ENCODE measurements around the gene LIPJ. TPM values are rescaled to one million over a fixed set of nuclear protein-coding genes. Genes with fewer than 3 reads are reported as not detected.

Gene LIPJ
- total RNA-seq, 1 donor from 2014 or later = 0.12 TPM

DNA sequence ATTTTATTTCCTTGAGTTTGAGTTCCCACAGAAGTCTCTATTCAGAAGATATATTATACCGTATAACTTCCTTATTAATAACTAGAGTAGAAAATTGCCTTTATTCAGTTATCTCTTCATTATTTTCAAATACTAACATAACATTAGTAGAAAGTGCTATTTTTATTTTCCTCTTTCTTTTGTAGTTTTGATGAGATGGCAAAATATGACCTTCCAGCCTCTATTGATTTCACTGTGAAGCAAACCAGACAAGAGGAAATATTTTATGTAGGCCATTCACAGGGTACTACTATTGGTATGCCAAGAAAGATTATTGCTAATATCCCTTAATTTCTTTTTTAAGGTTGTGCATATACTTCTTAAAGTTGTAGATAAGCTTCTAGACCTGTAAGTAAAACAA lies 7.9 kb downstream of the LIPJ start:
- TF ChIP-seq, protein P1, sequence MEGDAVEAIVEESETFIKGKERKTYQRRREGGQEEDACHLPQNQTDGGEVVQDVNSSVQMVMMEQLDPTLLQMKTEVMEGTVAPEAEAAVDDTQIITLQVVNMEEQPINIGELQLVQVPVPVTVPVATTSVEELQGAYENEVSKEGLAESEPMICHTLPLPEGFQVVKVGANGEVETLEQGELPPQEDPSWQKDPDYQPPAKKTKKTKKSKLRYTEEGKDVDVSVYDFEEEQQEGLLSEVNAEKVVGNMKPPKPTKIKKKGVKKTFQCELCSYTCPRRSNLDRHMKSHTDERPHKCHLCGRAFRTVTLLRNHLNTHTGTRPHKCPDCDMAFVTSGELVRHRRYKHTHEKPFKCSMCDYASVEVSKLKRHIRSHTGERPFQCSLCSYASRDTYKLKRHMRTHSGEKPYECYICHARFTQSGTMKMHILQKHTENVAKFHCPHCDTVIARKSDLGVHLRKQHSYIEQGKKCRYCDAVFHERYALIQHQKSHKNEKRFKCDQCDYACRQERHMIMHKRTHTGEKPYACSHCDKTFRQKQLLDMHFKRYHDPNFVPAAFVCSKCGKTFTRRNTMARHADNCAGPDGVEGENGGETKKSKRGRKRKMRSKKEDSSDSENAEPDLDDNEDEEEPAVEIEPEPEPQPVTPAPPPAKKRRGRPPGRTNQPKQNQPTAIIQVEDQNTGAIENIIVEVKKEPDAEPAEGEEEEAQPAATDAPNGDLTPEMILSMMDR (conservative IDR thresholded peaks at IDR 0.05) = no peak
- Mint-ChIP-seq H3K27me3 (no peaks in the 10 kb centered on the region), H3K36me3 (no peaks in the 10 kb centered on the region), H3K27ac (no peak overlapping the region), H3K9me3 (no peaks in the 10 kb centered on the region), H3K4me1 (ENCODE audit: unreplicated experiment) (no peaks in the 10 kb centered on the region), H3K4me3 (no peak overlapping the region)
- DNase-seq (ENCODE audit: extremely low spot score, unreplicated experiment) = no peak

DNA sequence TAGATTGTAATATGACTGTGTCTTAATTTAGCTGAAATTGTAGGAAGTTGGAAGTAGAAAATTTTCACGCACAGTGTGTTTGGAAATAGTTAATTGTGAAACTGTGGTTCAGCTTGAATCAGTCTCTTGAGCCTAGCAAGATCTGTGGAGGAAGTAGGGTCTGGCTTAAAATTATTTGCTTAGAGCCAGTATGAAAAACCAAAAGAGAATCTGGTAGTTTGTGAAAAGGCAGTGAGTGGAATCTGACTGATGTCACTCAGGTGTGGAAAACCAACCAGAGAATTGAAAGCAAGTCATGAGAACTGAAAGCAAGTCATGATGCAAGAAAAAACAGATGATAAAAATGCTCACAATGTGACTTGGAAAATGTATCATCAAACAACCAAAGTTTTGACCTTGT lies 11.5 kb downstream of the LIPJ start:
- H3K27ac Mint-ChIP-seq = no peak overlapping the region
- TF ChIP-seq, protein P1 (conservative IDR thresholded peaks at IDR 0.05) = no peak
- no peaks in the 10 kb centered on the region for H3K36me3 Mint-ChIP-seq
- H3K4me3 Mint-ChIP-seq = no peak overlapping the region
- H3K4me1 Mint-ChIP-seq (ENCODE audit: unreplicated experiment) = no peaks in the 10 kb centered on the region
- H3K9me3 Mint-ChIP-seq = no peaks in the 10 kb centered on the region
- H3K27me3 Mint-ChIP-seq = no peaks in the 10 kb centered on the region
- no peak for DNase-seq (ENCODE audit: extremely low spot score, unreplicated experiment)

DNA sequence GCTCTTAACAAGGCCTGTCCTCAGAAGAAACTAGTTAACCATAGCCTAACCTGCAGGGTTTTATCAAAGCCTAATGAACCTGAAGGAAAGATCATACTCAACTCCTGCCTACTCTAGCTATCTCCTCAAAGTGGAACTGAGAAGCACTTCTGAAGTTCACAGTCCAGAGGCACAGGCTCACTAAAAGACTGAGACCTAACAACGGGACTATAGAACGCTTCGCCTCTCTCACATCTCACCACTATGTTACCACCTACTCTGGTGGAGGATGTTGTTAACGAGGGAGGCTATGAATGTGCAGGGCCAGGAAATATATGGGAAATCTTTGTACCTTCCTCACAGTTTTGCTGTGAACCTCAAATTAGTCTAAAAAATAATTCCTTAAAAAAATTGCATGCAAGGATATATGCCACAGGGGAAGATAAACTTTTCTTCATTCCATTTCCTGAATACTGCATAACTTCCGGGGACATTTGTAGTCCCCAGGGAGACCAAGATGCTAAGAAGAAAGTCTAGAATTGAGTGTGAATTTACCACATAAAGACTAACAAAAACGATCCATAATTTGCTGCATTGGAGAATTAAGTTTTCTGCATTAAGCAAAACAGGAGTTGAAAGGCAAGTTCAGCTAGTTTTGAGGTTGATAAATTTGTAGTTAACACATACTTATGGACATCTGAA lies 21.6 kb downstream of the LIPJ start:
- H3K4me1 Mint-ChIP-seq (ENCODE audit: unreplicated experiment) = no peaks in the 10 kb centered on the region
- H3K36me3 Mint-ChIP-seq = no peaks in the 10 kb centered on the region
- H3K27ac Mint-ChIP-seq = no peak overlapping the region
- TF ChIP-seq, protein P1 (conservative IDR thresholded peaks at IDR 0.05) = no peak
- H3K4me3 Mint-ChIP-seq = no peak overlapping the region
- H3K9me3 Mint-ChIP-seq = no peaks in the 10 kb centered on the region
- no peak for DNase-seq (ENCODE audit: extremely low spot score, unreplicated experiment)
- H3K27me3 Mint-ChIP-seq = no peaks in the 10 kb centered on the region

DNA sequence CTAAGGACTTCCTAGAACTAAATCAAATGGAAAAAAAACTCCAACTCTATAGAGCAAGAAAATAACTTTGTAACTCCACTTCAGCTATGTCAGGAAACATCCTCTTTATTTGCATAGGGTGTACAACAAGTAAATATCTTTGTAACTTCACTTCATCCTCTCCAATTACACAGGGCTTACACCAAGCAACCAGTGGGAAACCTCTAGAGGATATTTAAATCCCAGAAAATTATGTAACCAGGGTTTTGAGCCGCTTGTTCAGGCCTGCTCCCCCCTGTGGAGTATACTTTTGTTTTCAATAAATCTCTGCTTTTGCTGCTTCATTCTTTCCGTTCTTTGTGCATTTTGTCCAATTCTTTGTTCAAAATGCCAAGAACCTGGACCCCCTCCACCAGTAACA lies 22.2 kb downstream of the LIPJ start:
- no peak for DNase-seq (ENCODE audit: extremely low spot score, unreplicated experiment)
- TF ChIP-seq, protein P1 (conservative IDR thresholded peaks at IDR 0.05) = no peak
- Mint-ChIP-seq H3K4me3 (no peak overlapping the region), H3K9me3 (no peaks in the 10 kb centered on the region), H3K27me3 (no peaks in the 10 kb centered on the region), H3K36me3 (no peaks in the 10 kb centered on the region), H3K27ac (no peak overlapping the region), H3K4me1 (ENCODE audit: unreplicated experiment) (no peaks in the 10 kb centered on the region)

DNA sequence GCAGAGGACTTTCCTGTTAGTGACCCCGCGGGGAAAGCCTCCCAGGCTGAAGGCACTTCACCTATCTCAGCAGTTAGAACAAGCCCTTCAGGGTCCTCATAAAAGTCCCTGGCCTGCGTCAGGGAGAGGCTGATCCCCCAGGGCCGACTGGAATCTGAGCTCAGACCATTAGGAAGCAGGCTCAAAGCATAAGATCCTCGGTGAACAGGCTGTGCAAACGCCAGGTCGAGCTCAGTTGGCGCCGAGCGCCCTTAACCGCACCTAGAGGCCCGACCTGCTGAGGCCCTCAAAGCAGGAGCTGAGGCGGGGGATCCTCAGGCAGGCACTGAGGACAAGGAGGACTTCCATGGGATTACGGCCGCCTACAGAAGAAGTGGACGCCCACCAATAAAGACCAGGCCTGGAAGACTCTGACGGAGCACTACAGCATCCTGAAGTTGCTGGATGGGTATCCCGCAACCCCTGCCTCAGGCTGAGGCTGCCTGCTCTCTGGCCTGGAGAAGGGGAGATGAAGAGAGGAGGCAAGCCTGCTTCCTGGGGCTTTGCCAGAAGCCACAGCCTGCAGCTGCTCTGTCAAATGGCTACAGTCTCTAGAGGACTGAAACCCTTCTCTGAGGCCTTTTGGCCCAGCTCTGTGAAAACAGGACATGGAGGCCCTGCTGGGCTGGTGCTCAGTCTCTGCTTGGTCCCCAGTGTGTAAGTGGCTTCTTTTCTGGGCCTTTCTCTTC lies 29.9 kb downstream of the LIPJ start:
- Mint-ChIP-seq H3K4me1 (ENCODE audit: unreplicated experiment) (no peaks in the 10 kb centered on the region), H3K4me3 (no peak overlapping the region)
- DNase-seq (ENCODE audit: extremely low spot score, unreplicated experiment) = no peak

More for the DNA sequence above, 29.9 kb downstream of the LIPJ start:
- H3K27ac Mint-ChIP-seq = no peak overlapping the region
- no peaks in the 10 kb centered on the region for H3K9me3 Mint-ChIP-seq
- no peaks in the 10 kb centered on the region for H3K36me3 Mint-ChIP-seq
- no peaks in the 10 kb centered on the region for H3K27me3 Mint-ChIP-seq
- TF ChIP-seq, protein P1 (conservative IDR thresholded peaks at IDR 0.05) = no peak

Data from type B pancreatic cell (in vitro differentiated cells).